HG03457 (cell line): ENCODE results near the gene SAMD5.
"Not testable (repeated sequence)": the region's sequence is repeated elsewhere in the genome, so short reads cannot be mapped to it uniquely, and the experiment has no call there.

Experiments used
- ATAC-seq: cut with Tn5 transposase; IDR thresholded peaks from one replicate; pipeline ENCODE4 v1.9.1; 2021; ENCODE audit warnings: moderate number of reproducible peaks; ENCODE audit not compliant: unreplicated experiment

Gene SAMD5

GRCh38 chr6:147527197-147527596, 18.7 kb downstream of the SAMD5 start:
- ATAC-seq: no peak

- ATAC-seq: no peak
These were observed 20.1 kb downstream of the SAMD5 start for GRCh38 chr6:147528511-147529145.

- ATAC-seq: peak; percentile 57
These were observed 21.9 kb downstream of the SAMD5 start for GRCh38 chr6:147530132-147531060.

- ATAC-seq: no peak
These were observed 22.8 kb downstream of the SAMD5 start for GRCh38 chr6:147531321-147531720.

GRCh38 chr6:147534116-147534860, 25.8 kb downstream of the SAMD5 start:
- no peak for ATAC-seq

- no peak for ATAC-seq
These were observed 30.3 kb downstream of the SAMD5 start for GRCh38 chr6:147538821-147539220.

- no peak for ATAC-seq
These were observed 31.6 kb downstream of the SAMD5 start for GRCh38 chr6:147540075-147540474.

GRCh38 chr6:147542436-147542835, 33.9 kb downstream of the SAMD5 start:
- ATAC-seq: not testable (repeated sequence)

GRCh38 chr6:147544420-147544819, 35.9 kb downstream of the SAMD5 start:
- ATAC-seq: no peak

GRCh38 chr6:147546501-147547368, 38.2 kb downstream of the SAMD5 start:
- ATAC-seq: no peak

- no peak for ATAC-seq
These were observed 38.9 kb downstream of the SAMD5 start for GRCh38 chr6:147547369-147547902.

GRCh38 chr6:147548921-147549475, 40.5 kb downstream of the SAMD5 start:
- ATAC-seq: no peak

GRCh38 chr6:147549531-147549930, 41.0 kb downstream of the SAMD5 start:
- ATAC-seq: no peak

- no peak for ATAC-seq
These were observed 43.5 kb downstream of the SAMD5 start for GRCh38 chr6:147551976-147552375.

- ATAC-seq: no peak
These were observed 44.6 kb downstream of the SAMD5 start for GRCh38 chr6:147553099-147553498.

GRCh38 chr6:147554281-147554680, 45.8 kb downstream of the SAMD5 start:
- ATAC-seq: no peak

- no peak for ATAC-seq
These were observed 50.5 kb downstream of the SAMD5 start for GRCh38 chr6:147559006-147559405.

GRCh38 chr6:147560670-147561069, 52.2 kb downstream of the SAMD5 start:
- ATAC-seq: peak; percentile 71

- ATAC-seq: no peak
These were observed 53.2 kb downstream of the SAMD5 start for GRCh38 chr6:147561726-147562125.

- no peak for ATAC-seq
These were observed 55.0 kb downstream of the SAMD5 start for GRCh38 chr6:147563472-147563871.
